Activated T-helper 2 cell treated with anti-CD3 and anti-CD28 coated beads, Interferon-gamma antibody, Interleukin-2, Interleukin-4, amounts not matched to agents 10 μg/mL and 5 μg/mL and 100 μg/mL, durations not matched to agents 14 hours and 24 hours and 36 hours (primary cell): Measurements from ENCODE around the gene AMIGO2. TPM values are rescaled to one million over a fixed set of nuclear protein-coding genes. Genes with fewer than 3 reads are reported as not detected.

Experiments used
- DNase-seq: peaks from one replicate; pipeline ENCODE4 v3.0.0; 2021; ENCODE audit warnings: low spot score
- H3K27ac Mint-ChIP-seq: one replicate; pipeline ENCODE4 v1.8.0; 2021; ENCODE audit warnings: mixed read lengths
- H3K27me3 Mint-ChIP-seq: one replicate; pipeline ENCODE4 v1.8.0; 2021; ENCODE audit warnings: low read depth, mixed read lengths
- H3K36me3 Mint-ChIP-seq: one replicate; pipeline ENCODE4 v1.8.0; 2021; ENCODE audit warnings: low read depth, mixed read lengths
- H3K4me1 Mint-ChIP-seq: one replicate; pipeline ENCODE4 v1.8.0; 2021; ENCODE audit warnings: low read depth, mixed read lengths
- H3K4me3 Mint-ChIP-seq: one replicate; pipeline ENCODE4 v1.8.0; 2021; ENCODE audit warnings: low read depth, mild to moderate bottlenecking, moderate library complexity, mixed read lengths
- H3K9me3 Mint-ChIP-seq: one replicate; pipeline ENCODE4 v1.8.0; 2021; ENCODE audit warnings: mixed read lengths
- intact Hi-C: fragments of 100-400 bp; cut with micrococcal nuclease; formaldehyde crosslinking; loops from one replicate; pipeline ENCODE4 v1.15.1; 2023
- total RNA-seq: library from RNA; stranded (reverse); gene quantifications from 2 replicates; pipeline ENCODE4 v1.2.3, GENCODE V29; 2022

Gene AMIGO2
- total RNA-seq, 1 donor from 2014 or later, result 11.1 TPM

DNA sequence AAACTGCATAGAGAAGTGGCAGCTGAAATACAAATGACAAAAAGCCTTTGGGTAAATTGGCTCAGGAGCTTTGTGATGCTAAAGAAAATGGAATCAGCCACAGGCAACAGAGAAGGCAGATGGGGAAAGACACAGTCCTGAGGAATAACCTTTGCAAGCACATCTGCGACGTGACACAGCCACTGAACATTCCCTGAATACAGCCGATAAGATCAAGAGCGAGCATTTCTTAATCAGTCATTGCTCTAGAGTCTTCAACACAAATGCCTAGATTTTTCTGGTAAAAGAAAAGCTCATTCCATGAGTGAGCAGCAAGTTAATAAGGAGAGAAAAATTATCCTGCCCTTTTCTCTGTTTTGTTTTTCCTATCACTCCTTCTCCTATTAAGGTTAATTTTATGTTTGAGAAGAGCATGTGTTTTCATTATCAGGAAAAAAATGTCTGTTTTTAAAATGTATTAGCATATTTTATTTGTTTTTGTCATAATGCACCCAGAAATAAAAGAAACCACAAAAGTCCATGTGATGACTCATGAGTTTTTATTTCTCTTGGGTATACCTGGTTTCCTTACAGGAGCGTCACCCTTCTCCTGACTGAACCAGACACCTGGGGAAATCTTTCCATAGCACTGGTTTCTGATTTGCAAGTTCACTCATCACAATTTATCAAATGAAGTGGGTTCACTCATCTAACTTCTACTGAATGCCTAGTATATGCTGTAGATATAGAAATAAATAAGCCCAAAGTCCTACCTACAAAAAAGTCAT is 45.8 kb downstream of the AMIGO2 start:
- Mint-ChIP-seq H3K36me3 (no peaks in the 10 kb centered on the region), H3K27me3 (peaks cover 2% of the 10 kb centered on the region), H3K4me3 (no peak overlapping the region), H3K9me3 (no peaks in the 10 kb centered on the region), H3K4me1 (peaks cover 17% of the 10 kb centered on the region), H3K27ac (no peak overlapping the region)
- DNase-seq, result no peak
- intact Hi-C loops, result loop anchor here (2.0 to 5.0 kb wide), 3 partner anchors 173 to 363 kb away; no protein-coding TSS in a partner anchor

DNA sequence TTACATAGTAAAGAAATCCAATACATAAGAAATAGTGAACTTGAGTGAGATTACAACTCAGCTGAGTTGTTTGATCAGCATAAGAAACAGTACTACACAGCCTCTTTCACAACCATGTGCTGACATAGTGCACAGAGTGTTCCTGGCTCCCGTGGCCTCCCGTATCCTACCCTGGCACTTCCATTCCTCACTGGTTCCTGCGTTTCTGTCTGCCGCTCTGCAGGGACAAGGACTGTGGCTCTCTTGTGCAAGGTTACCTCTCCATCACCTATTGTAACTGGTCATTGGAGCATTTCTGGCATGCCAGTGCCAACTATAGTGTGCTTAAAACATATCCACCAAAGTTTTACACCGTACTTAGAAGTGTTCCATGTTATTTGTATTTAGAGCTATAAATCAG is 46.7 kb downstream of the AMIGO2 start:
- intact Hi-C loops, result loop anchor here (2.0 to 5.0 kb wide), 3 partner anchors 174 to 364 kb away; no protein-coding TSS in a partner anchor
- H3K36me3 Mint-ChIP-seq, result no peaks in the 10 kb centered on the region
- peaks cover 13% of the 10 kb centered on the region for H3K4me1 Mint-ChIP-seq
- no peaks in the 10 kb centered on the region for H3K9me3 Mint-ChIP-seq
- no peak for DNase-seq
- H3K27ac Mint-ChIP-seq, result no peak overlapping the region
- H3K27me3 Mint-ChIP-seq, result peaks cover 2% of the 10 kb centered on the region
- no peak overlapping the region for H3K4me3 Mint-ChIP-seq

DNA sequence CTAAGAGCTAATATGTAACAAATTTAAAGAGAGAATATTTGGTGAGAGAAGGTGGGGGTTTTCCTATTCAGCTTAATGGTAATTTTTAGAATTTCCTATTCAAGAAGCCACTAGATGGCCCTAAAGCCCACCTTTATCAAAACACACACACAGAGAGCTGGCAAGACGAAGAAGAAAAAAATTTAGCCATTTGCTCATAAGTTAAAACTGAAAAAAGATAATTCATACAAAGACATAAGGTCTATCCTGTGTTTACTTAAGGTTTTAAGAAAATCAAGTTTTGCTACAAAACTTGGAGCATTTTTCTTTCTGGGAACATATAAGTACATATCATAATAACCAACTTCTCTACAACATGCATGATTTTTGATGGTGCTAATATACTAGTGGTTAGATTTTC is 47.1 kb downstream of the AMIGO2 start:
- no peak overlapping the region for H3K4me3 Mint-ChIP-seq
- no peaks in the 10 kb centered on the region for H3K9me3 Mint-ChIP-seq
- intact Hi-C loops, result loop anchor here (1.0 to 5.0 kb wide), 4 partner anchors 175 to 654 kb away; no protein-coding TSS in a partner anchor
- H3K27ac Mint-ChIP-seq, result no peak overlapping the region
- H3K36me3 Mint-ChIP-seq, result no peaks in the 10 kb centered on the region
- no peak for DNase-seq
- peaks cover 2% of the 10 kb centered on the region for H3K27me3 Mint-ChIP-seq
- peaks cover 13% of the 10 kb centered on the region for H3K4me1 Mint-ChIP-seq

DNA sequence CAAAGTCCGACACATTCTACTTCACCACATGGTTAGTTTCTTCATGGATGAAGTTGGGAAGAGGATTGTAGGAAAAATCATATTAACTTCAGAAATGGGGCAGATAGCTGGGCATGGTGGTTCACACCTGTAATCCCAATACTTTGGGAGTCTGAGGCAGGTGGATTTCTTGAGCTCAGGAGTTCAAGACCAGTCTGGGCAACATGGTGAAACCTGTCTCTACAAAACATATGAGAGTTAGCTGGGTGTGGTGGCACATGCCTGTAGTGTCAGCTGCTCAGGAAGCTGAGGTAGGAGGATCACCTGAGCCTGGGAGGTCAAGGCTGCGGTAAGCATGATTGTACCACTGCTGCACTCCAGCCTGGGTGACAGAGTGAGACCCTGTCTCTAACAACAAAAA is 49.9 kb downstream of the AMIGO2 start:
- intact Hi-C loops, result loop anchor here (5.0 kb wide), 2 partner anchors 177 to 277 kb away; no protein-coding TSS in a partner anchor

DNA sequence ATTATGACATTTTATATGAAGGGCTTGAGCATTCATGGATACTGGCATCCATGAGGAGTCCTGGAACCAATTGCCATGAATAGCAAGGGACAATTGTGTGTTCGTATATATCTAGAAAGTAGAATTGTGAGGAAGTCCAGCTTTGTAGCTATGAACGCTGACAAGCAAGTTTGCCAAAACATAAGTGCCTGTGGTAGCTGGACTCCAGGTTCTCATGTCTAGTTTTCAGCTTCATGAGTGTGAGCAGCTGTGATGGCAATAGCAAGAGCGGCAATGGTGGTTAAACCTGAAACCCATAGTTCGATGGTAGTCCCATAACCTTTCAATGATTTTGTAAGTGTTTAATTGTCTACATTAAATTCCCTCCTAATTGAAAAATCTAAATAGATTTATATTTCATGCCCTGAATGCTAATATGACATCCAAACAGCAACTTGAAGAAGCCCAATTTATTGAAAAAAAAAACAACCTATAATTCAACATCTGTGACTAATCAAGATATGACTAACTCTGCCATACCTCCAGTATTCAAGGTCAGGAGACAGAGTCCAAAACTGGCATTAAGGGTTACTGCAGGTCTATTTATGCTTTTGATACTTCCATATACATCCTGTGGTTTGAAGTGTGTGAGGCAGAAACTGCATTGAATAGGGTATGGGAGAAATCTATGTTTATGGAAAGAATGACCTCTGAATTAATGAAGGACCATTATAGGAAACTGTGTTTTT is 50.6 kb downstream of the AMIGO2 start:
- Mint-ChIP-seq H3K4me1 (peaks cover 12% of the 10 kb centered on the region), H3K27me3 (peaks cover 9% of the 10 kb centered on the region), H3K9me3 (no peaks in the 10 kb centered on the region), H3K27ac (no peak overlapping the region), H3K36me3 (no peaks in the 10 kb centered on the region), H3K4me3 (no peak overlapping the region)
- intact Hi-C loops, result no loop called here
- no peak for DNase-seq

More for the DNA sequence above, 49.9 kb downstream of the AMIGO2 start:
- Mint-ChIP-seq H3K27me3 (peaks cover 9% of the 10 kb centered on the region), H3K9me3 (no peaks in the 10 kb centered on the region), H3K4me1 (peaks cover 13% of the 10 kb centered on the region), H3K4me3 (no peak overlapping the region), H3K36me3 (no peaks in the 10 kb centered on the region), H3K27ac (no peak overlapping the region)
- DNase-seq, result no peak

DNA sequence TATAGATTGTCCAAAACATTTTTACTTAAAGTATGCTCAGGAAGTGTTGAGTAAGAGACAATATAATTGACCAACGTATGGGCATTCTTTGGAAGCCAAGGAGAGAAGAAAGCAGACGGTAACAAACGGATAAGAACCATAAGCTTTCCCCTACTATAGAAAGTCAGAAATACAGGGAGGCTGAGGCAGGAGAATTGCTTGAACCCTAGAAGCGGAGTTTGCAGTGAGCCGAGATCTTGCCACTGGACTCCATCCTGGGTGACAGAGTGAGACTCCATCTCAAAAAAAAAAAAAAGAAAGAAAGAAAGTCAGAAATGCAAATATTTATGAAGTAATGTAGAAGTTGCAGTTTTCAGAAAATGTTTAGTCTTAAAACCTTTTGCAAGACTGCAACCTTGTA is 51.6 kb downstream of the AMIGO2 start:
- H3K4me1 Mint-ChIP-seq, result peaks cover 8% of the 10 kb centered on the region
- no peaks in the 10 kb centered on the region for H3K36me3 Mint-ChIP-seq
- peaks cover 9% of the 10 kb centered on the region for H3K27me3 Mint-ChIP-seq
- no peak for DNase-seq
- H3K9me3 Mint-ChIP-seq, result no peaks in the 10 kb centered on the region
- intact Hi-C loops, result no loop called here
- H3K4me3 Mint-ChIP-seq, result no peak overlapping the region
- H3K27ac Mint-ChIP-seq, result no peak overlapping the region

Other genes with a start within 250 kb of the AMIGO2 start
- 49.9 and 50.4 TPM in 2 replicates for gene PCED1B, start 338 bp downstream of the AMIGO2 start, total RNA-seq